Activated T-helper 1 cell treated with Interleukin-2 at 50 U/mL for 16 hours (primary cell): ENCODE data around the gene CRBN.

Experiments used
- DNase-seq: peaks from one replicate; pipeline ENCODE4 v3.0.0-alpha.2; 2020; ENCODE audit warnings: low read depth

The CRBN gene

DNA sequence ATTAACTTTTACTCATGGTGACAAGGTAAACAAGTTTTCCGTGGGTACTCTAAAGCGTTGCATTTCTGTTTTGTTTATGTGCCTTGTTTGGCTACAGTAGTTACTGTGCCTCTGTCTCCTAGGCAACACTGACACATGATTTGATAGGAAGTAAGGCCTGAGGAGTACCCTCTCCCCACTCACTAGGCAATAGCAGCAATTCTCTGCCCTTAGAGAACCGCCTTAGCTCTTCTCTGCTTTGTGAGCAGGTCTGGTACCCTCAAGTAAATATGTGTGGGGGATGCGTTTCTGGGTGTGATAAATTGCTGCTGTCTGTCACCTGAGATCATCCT, 69.2 kb downstream of the CRBN start, which contains the start of gene IL5RA:
IL5RA (minus strand) TSS at position 76 of the 332 bp plus-strand sequence. CDS start 5,390 bp downstream, outside the sequence.
- no peak for DNase-seq

DNA sequence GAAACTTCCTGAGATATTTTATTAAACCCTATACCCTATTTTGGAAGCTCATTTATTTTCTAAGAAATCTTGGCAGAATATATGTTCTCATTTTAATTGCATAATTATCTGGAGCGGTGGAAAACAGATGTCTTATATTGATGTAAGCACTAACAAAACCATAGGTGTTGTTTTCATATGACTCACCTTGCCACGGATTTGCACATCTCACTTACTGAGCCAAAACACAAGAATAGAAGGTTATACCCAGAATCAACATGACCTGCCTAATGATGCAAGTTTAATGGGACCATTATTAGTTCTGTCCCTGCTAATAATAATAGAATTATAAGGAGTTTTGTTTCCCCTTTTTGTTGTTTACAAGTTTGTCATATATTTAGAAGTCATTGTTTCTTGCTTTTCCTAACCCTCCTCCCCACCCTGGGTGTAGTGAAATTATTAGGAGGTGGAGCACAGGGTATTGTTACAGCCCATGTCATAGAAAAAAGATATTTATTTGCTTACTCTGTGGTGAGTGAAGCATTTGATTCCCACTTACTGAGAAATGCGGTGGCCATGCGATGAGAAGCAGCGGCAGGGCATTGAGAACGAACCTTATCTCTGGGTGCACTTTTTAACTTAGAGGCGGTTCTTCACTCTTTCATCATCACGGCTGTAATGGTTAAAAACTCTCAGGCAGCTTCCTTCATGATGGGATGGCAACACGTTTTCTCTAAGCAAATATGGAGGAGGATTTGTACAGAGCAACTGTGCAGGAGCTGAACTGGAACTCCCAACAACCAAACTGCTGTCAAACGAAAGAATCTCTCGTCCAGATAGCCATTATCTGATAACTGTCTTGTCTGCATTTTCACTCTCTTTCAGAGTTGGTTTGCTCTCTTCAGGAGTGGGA, 69.8 kb downstream of the CRBN start:
- DNase-seq: no peak

DNA sequence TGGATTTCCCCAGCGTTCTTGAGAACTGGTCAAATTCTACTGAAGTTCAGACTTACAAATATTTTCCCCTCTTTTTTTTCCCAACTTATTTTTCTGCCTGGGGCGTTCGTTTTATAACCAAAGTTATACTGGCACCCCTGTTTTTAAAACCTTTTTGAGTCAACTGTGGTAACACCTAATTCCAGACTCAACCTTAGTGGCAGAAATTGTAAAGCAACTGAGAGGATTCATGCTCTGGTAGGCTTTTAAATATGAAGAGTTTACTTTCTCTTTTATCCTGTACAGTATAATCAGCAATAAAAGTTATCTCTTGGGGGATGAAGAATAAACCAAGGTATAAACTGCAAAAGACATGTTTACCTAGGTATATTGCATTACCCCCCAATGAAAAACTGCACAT, 71.6 kb downstream of the CRBN start:
- DNase-seq: no peak

DNA sequence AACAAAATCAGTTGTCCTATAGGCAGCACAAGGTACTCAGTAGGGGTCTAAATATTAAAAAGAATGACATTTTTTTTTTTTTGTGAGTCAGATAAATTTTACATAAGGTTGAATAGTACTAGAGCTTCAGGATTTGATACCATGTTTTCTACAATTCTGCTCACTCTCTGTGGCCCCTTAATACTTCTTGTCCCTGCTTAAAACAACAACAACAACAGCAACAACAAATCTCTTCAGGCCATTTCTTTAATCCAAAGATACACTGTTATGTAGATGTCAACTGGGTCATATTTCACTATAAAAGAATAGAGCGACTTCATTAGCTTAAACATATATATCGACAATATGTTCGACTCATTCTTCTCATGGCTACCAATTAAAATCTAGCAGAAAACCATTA, 72.3 kb downstream of the CRBN start:
- no peak for DNase-seq

DNA sequence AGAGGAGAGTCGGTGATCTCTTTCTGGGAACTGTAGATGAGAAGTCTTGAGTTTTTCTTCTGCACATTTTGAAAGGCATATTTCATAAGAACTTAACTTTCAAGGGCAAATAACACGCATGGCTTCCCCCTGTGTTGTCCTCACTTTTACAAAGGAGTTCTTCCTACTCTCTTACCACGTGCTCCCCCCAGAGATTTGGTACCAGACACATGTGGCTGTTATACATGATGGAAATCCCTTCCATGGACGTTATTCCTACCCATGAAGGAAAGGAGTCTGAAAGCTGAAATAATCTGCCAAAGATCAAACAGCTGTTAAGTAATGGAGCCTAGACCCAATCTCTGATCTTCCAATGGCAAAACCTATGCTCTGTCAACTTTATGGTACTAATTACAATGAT, 73.7 kb downstream of the CRBN start:
- DNase-seq: no peak

DNA sequence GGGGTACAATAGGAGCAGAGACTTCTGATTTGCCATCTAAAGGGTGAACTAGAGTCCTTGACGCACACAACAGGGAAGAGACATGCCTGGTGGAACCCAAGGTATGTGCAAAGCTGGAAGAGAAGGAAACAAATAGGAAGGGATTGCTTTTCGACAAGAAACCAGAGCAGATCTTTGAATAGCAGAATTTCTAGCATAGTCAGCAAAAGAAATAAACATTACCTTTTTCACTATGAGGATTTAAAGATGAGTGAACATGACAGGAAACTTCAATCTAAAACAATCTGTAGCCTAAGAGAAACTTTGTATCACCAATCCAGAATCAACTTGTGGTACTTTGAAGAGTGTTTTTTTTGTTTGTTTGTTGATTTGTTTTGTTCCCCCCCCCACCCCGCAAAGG, 74.2 kb downstream of the CRBN start:
- DNase-seq: no peak

DNA sequence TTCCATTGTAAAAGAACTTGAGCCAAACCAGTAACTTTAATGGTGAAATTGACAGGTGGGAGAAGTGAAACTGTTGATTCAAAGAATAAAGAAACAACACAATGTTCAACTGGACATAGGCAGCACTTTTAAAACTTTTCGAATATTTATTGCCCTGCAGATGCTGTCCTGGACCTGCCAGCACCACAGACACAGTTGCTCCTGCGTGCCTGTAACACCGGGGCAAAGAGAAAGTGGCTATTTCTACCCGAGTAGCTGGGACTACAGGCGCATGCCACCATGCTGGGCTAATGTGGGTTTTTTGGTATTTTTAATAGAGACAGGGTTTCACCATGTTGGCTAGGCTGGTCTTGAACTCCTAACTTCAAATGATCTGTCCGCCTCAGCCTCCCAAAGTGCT, 76.7 kb downstream of the CRBN start:
- DNase-seq: no peak

DNA sequence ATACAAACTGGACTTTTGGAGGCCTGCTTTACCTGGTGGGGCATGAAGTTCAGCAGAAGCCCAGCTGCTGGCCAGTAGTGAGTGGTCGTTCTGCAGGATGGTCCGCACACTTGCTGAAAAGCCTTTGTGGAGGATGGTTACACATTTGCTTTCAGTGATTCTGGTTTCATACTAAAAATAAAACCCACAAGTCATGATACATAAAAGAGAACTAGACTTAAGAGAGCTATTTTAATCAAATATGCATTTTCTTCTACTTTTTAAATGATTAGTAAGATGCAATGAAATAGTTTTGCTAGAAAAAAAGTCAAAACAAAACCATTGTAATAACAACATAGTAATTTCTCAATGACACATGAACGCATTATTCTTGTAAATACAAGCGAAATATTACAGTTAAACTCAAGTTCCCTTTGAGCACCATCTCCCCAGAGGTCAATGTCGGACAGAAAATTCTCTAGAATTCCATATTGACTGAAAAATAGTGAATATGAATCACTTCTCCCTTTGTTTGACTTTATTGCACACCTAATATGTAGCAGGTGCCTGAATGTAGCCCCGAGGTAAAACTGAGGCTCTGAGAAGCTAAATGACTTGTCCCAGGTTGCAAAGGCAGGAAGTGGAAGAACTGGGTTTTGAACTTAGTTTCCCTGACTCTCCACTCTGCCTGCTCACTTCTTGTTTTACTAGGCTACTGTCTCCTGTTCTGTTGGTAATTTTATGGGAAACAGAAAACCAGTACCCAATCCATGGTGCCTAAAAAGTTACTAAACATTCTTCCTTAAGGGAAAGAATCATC, 77.6 kb downstream of the CRBN start:
- no peak for DNase-seq
